ENCODE data around the gene RNASE12. TPM values are rescaled to one million over a fixed set of nuclear protein-coding genes. Genes with fewer than 3 reads are reported as not detected.

RNASE12 gene
- total RNA-seq, 1 donor from 2014 or later, result not detected

DNA sequence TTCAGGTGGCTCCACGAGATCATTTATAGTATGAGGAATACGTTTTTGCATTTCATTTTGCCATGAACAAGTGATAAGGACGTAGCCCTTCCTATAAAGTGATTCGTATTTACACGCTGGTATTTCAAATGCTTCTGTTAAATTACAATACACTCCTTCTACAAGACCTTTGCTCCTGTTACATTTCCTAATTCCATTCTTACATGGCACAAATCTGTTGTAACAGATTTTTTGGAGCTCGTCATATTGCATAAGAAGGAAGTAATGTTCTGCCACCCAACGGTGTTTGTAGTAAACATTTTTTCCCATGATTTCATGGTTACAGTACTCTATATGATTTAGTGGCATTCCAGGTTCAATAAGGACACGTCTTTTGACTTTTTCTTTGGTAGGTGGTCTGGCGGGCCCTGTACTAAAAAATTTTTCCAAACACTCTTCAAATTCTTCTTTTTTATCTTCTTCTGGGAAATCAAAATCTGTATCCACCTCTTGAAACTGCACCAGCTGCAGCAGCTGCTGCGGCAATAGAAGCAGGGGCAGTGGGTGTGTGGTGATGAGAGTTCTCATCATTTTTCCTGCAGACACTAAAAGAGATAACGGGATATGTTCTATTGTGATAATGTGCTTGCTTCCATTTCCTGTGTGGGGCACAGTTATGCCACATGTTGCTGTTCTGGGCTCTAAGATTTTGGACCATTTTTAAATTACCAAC is 34.5 kb downstream of the RNASE12 start:
- no peak for DNase-seq (ENCODE audit: low spot score in 2 of 2, unreplicated experiment in 2 of 2)
- H3K27me3 Mint-ChIP-seq (ENCODE audit: low read depth), result no peaks in the 10 kb centered on the region
- no peak overlapping the region for H3K4me3 Mint-ChIP-seq
- TF ChIP-seq, protein P1, sequence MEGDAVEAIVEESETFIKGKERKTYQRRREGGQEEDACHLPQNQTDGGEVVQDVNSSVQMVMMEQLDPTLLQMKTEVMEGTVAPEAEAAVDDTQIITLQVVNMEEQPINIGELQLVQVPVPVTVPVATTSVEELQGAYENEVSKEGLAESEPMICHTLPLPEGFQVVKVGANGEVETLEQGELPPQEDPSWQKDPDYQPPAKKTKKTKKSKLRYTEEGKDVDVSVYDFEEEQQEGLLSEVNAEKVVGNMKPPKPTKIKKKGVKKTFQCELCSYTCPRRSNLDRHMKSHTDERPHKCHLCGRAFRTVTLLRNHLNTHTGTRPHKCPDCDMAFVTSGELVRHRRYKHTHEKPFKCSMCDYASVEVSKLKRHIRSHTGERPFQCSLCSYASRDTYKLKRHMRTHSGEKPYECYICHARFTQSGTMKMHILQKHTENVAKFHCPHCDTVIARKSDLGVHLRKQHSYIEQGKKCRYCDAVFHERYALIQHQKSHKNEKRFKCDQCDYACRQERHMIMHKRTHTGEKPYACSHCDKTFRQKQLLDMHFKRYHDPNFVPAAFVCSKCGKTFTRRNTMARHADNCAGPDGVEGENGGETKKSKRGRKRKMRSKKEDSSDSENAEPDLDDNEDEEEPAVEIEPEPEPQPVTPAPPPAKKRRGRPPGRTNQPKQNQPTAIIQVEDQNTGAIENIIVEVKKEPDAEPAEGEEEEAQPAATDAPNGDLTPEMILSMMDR (IDR thresholded peaks at IDR 0.05; ENCODE audit: unreplicated experiment), result no peak
- H3K9me3 Mint-ChIP-seq, result no peaks in the 10 kb centered on the region
- H3K4me1 Mint-ChIP-seq, result peaks cover 24% of the 10 kb centered on the region
- H3K36me3 Mint-ChIP-seq, result no peaks in the 10 kb centered on the region
- H3K27ac Mint-ChIP-seq, result peak overlapping the region; percentile 10

DNA sequence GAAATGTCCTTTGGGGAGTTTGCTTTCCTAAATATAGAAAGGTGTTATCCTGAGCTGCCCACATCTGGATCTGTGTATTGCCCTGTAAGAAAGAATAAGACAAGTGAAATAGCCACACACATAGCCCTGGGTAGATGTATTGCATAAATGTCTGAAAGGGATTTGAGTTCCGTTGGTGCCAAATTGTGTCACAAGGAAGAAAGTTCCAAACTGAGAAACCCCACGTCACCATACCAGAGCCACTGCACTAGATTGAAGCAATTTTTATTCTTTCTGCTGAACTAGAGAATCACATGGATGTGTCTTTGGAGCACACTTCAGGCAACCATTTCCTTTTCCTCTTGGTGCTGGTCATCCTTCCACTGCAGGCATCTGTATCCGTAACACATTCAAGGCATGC is 35.3 kb downstream of the RNASE12 start:
- H3K4me1 Mint-ChIP-seq, result peaks cover 24% of the 10 kb centered on the region
- no peaks in the 10 kb centered on the region for H3K9me3 Mint-ChIP-seq
- no peaks in the 10 kb centered on the region for H3K27me3 Mint-ChIP-seq (ENCODE audit: low read depth)
- H3K4me3 Mint-ChIP-seq, result no peak overlapping the region
- DNase-seq (ENCODE audit: low spot score in 2 of 2, unreplicated experiment in 2 of 2), result no peak
- H3K36me3 Mint-ChIP-seq, result no peaks in the 10 kb centered on the region
- TF ChIP-seq, protein P1 (IDR thresholded peaks at IDR 0.05; ENCODE audit: unreplicated experiment), result no peak
- no peak overlapping the region for H3K27ac Mint-ChIP-seq

DNA sequence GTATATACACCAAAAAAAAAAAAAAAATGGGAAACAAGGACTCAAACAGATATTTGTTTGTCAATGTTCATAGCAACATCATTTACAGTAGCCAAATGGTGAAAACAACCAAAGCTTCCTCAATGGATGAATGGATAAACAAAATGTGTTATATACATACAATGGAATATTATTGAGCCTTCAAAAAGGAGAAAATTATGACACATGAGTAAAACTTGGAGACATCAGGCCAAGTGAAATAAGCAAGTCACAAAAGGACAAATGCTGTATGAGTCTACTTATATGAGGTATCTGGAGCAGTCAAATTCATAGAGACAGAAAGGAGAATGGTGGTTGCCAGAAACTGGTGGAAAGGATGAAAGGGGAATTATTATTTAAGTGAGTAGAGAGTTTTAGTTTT is 38.2 kb downstream of the RNASE12 start:
- TF ChIP-seq, protein P1 (IDR thresholded peaks at IDR 0.05; ENCODE audit: unreplicated experiment), result no peak
- H3K27me3 Mint-ChIP-seq (ENCODE audit: low read depth), result no peaks in the 10 kb centered on the region
- no peak overlapping the region for H3K4me3 Mint-ChIP-seq
- H3K9me3 Mint-ChIP-seq, result no peaks in the 10 kb centered on the region
- no peaks in the 10 kb centered on the region for H3K36me3 Mint-ChIP-seq
- no peak for DNase-seq (ENCODE audit: low spot score in 2 of 2, unreplicated experiment in 2 of 2)
- H3K27ac Mint-ChIP-seq, result no peak overlapping the region
- peaks cover 12% of the 10 kb centered on the region for H3K4me1 Mint-ChIP-seq

DNA sequence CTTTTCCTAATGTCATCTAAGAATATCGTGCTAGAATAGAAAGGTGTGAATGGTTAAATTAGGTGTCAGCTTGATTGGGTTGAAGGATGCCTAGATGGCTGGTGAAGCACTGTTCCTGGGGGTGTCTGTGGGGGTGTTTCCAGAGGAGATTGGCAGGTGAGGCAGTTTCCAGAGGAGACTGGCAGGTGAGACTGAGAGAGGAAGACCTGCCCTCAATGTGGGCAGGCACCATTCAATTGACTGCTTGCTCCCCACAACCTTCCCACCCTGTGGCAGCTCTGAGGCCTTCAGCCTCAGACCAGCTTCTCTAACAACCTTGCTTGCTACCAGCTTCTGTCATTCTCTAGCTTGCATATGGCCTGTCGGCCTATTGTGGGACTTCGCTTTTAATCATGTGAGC is 39.6 kb downstream of the RNASE12 start:
- no peaks in the 10 kb centered on the region for H3K9me3 Mint-ChIP-seq
- no peak overlapping the region for H3K27ac Mint-ChIP-seq
- H3K4me1 Mint-ChIP-seq, result peaks cover 2% of the 10 kb centered on the region
- DNase-seq (ENCODE audit: low spot score in 2 of 2, unreplicated experiment in 2 of 2), result no peak
- TF ChIP-seq, protein P1 (IDR thresholded peaks at IDR 0.05; ENCODE audit: unreplicated experiment), result no peak
- no peaks in the 10 kb centered on the region for H3K27me3 Mint-ChIP-seq (ENCODE audit: low read depth)
- H3K4me3 Mint-ChIP-seq, result no peak overlapping the region
- no peaks in the 10 kb centered on the region for H3K36me3 Mint-ChIP-seq

DNA sequence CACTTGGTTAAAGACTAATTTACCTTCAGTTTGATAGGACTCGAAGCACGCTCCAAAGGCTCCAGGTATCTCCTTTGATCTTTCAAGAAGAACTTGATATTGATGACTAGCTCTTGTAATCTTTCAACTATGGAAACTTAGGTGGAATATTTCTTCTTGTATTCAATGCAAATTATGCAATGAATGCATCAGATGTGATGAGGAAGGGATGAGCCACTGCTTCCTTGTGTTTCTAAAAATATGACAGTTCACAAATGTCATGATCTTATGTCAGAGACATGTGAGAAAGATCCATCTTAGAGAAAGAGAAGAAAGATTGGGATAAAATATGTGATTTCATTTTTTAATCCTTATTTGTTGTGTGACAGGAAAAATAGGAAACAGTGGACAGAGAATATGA is 40.2 kb downstream of the RNASE12 start:
- Mint-ChIP-seq H3K27me3 (ENCODE audit: low read depth) (no peaks in the 10 kb centered on the region), H3K36me3 (no peaks in the 10 kb centered on the region), H3K4me3 (no peak overlapping the region), H3K4me1 (peaks cover 2% of the 10 kb centered on the region), H3K27ac (no peak overlapping the region), H3K9me3 (no peaks in the 10 kb centered on the region)
- TF ChIP-seq, protein P1 (IDR thresholded peaks at IDR 0.05; ENCODE audit: unreplicated experiment), result no peak
- no peak for DNase-seq (ENCODE audit: low spot score in 2 of 2, unreplicated experiment in 2 of 2)
